Small intestine (tissue), 7 donors: ENCODE data around the gene MUL1. TPM values are rescaled to one million over a fixed set of nuclear protein-coding genes. Genes with fewer than 3 reads are reported as not detected.

Experiments used
- DNase-seq, 2 donors: peaks; one replicate each; pipeline versions ENCODE4 v3.0.0 to v3.0.0-alpha.2; 2013
- FAIRE-seq: peaks from 2 replicates; lab custom pipeline; 2012; peaks lifted over from hg19 to GRCh38; lab: Jason Lieb, UNC
- H3K27ac ChIP-seq, 3 donors: one replicate each; pipeline ENCODE4 v1.5.1; 2013; ENCODE audit warnings: low read length in 2 of 3, mild to moderate bottlenecking in 2 of 3, control low read depth in 1 of 3, inconsistent platforms in 1 of 3, low read depth in 1 of 3, moderate library complexity in 1 of 3
- H3K27me3 ChIP-seq, 3 donors: one replicate each; pipeline ENCODE4 v1.6.1; 2013; ENCODE audit warnings: low read length in 3 of 3, inconsistent platforms in 1 of 3; ENCODE audit not compliant: control insufficient read depth in 3 of 3, insufficient read depth in 3 of 3
- H3K36me3 ChIP-seq, 3 donors: one replicate each; pipeline ENCODE4 v1.6.1; 2013; ENCODE audit warnings: low read length in 3 of 3, inconsistent platforms in 1 of 3, low read depth in 1 of 3, mild to moderate bottlenecking in 1 of 3, moderate library complexity in 1 of 3; ENCODE audit not compliant: control insufficient read depth in 3 of 3, insufficient read depth in 2 of 3
- H3K4me1 ChIP-seq, 3 donors: one replicate each; pipeline ENCODE4 v1.6.1; 2013; ENCODE audit warnings: low read length in 2 of 3, inconsistent platforms in 1 of 3, low read depth in 1 of 3, mild to moderate bottlenecking in 1 of 3, moderate library complexity in 1 of 3; ENCODE audit not compliant: control insufficient read depth in 3 of 3, insufficient read depth in 2 of 3
- H3K4me3 ChIP-seq, 3 donors: one replicate each; pipeline ENCODE4 v1.5.1; 2013; ENCODE audit warnings: low read length in 3 of 3, control low read depth in 1 of 3, inconsistent platforms in 1 of 3, low read depth in 1 of 3, mild to moderate bottlenecking in 1 of 3, moderate library complexity in 1 of 3
- H3K9me3 ChIP-seq, 2 donors: one replicate each; pipeline ENCODE4 v1.6.1; 2013; ENCODE audit warnings: low read depth in 1 of 2, low read length in 1 of 2; ENCODE audit not compliant: control insufficient read depth in 2 of 2, insufficient read depth in 1 of 2
- WGBS, 3 donors: extraction: QIAGEN DNeasy Blood & Tissue Kit; methylation state at CpG; one replicate each; pipeline ENCODE4 v1.1.7; 2013; 5-methylcytosine and 5-hydroxymethylcytosine counted together
- polyA plus RNA-seq, 4 donors: library from polyadenylated mRNA; stranded (reverse) in 3 of 4; unstranded in 1 of 4; fragments of 200-250 nt in 3 of 4; fragments of 120-200 nt in 1 of 4; gene quantifications; one replicate each; pipeline versions ENCODE4 v1.2.1 to v1.2.3, GENCODE V29; 2013
- donor health status: healthy with polysubstance abuse.
- donor health status: control.
- donor health status: control.
- donor health status: Bipolar disorder and iron deficiency.
- donor health status: healthy.

MUL1 gene
- polyA plus RNA-seq, 4 donors: 6.9 to 22.8 (median 16.7) TPM

DNA sequence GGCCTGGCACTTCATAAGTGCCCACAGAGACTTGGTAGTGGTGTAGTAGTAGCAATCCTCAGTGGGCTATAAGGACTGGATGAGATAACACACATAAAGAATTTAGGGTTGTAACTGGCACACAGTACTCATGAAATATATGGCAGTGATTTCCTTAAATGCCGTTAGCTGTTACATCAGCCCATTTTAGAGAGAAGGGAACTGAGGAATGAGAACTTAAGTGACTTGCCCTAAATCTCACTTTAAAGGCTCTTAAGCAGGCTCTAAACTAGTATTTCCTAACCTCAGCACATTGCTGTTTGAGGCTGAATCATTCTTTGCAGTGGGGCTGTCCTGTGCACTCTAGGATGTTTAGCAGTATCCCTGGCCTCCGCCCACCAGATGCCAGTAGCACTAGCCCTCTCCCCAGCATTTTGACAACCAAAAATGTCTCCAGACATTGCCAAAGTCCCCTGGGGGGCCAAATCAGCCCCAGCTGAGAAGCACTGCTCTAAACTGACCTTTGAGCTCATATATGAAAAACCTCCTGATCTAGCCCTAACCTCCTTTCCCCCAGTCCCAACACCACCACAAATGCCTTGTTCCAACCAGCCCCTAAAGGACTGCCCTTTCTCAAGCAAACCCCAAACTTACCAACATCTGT lies 33.5 kb downstream of the MUL1 start:
- FAIRE-seq: no peak
- Histone ChIP-seq H3K4me3 (no peak overlapping the region), H3K4me1 (peaks cover 11 to 66% (median 22%) of the 10 kb centered on the region in 3 donors), H3K27me3 (peaks cover 0 to 9% (median 0%) of the 10 kb centered on the region in 3 donors), H3K36me3 (no peaks in the 10 kb centered on the region), H3K9me3 (no peaks in the 10 kb centered on the region), H3K27ac (peak overlapping the region in 1 of 3 donors; percentile 96)
- WGBS, 3 donors: 62 to 73% (median 67%) methylated on average over 2 of the region's 2 CpGs
- peak in 1 of 2 donors; percentile 65 for DNase-seq

DNA sequence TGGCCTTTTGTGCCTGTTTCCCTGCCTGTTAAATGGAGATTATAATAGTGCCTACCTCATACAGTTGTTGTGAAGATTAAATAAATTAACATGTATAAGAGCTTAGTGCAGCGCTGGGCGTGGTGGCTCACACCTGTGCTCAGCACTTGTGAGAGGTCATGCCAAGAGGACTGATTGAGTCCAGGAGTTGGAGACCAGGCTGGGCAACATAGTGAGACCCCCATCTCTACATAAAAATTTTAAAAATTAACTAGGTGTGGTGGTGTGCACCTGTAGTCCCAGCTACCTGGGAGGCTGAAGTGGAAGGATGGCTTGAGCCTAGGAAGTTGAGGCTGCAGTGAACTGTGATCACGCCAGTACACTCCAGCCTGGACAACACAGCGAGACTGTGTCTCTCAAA lies 34.1 kb downstream of the MUL1 start:
- 81 to 90% (median 85%) methylated on average over 4 of the region's 4 CpGs for WGBS, 3 donors
- FAIRE-seq (no peak), DNase-seq (no peak)
- H3K27ac ChIP-seq: peak overlapping the region in 1 of 3 donors; percentile 96
- no peaks in the 10 kb centered on the region for H3K36me3 ChIP-seq
- H3K9me3 ChIP-seq: no peaks in the 10 kb centered on the region
- peaks cover 11 to 61% (median 21%) of the 10 kb centered on the region in 3 donors for H3K4me1 ChIP-seq
- no peak overlapping the region for H3K4me3 ChIP-seq
- peaks cover 0 to 9% (median 0%) of the 10 kb centered on the region in 3 donors for H3K27me3 ChIP-seq

DNA sequence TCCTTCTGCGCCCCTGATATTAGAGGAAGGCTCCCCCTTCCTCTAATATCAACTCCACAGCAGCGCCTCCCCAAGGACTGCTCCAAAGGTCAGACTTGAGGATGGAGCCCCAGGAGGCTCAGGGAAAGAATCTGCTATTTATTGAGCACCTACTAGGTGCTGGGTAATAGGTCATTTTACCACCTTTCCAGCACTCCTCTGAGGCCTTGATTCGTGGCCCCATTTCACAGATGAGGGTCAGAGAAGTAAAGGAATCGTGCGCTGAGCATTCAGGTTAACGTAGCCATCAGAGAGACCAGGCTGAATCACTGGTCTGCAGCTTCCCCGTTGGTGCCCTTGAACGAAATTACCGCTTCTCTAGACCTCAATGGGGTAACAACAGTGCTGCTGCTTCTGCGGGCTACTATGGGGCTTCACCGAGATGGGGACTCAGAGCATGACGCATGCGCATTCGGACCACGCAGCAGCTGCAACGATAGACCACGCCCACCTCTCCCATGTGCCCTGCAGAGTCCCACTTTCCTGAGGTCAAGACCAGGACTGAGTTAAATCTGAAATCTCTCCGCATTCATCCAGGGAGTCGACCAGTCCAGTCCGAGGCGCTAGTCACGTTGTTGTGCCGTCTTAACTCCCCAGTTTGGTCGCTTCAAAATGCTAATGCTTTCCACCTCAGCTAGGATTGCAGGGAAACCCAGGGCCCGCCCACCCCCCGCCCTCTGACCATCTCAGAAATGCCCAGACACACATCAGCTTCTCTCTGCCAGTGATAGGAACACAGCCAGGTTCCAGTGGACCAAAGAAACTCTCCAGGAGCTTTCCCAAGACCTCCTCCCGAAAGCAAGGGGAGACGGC lies 34.9 kb downstream of the MUL1 start:
- peaks cover 11 to 53% (median 16%) of the 10 kb centered on the region in 3 donors for H3K4me1 ChIP-seq
- peaks cover 0 to 6% (median 0%) of the 10 kb centered on the region in 3 donors for H3K27me3 ChIP-seq
- no peaks in the 10 kb centered on the region for H3K9me3 ChIP-seq
- H3K4me3 ChIP-seq: no peak overlapping the region
- 28 to 31% (median 29%) methylated on average over 27 to 28 of the region's 28 CpGs for WGBS, 3 donors
- H3K36me3 ChIP-seq: no peaks in the 10 kb centered on the region
- FAIRE-seq: no peak
- H3K27ac ChIP-seq: peak overlapping the region in 1 of 3 donors; percentile 25
- peak; percentile 70 to 90 for DNase-seq

- Histone ChIP-seq H3K36me3 (no peaks in the 10 kb centered on the region), H3K27me3 (peaks cover 0 to 6% (median 0%) of the 10 kb centered on the region in 3 donors), H3K4me1 (peaks cover 3 to 43% (median 9%) of the 10 kb centered on the region in 3 donors), H3K27ac (no peak overlapping the region), H3K9me3 (no peaks in the 10 kb centered on the region), H3K4me3 (no peak overlapping the region)
- WGBS, 3 donors: 87 to 91% (median 88%) methylated on average over 4 of the region's 4 CpGs
- FAIRE-seq (no peak), DNase-seq (no peak)
These were observed 35.8 kb downstream of the MUL1 start for GRCh38 chr1:20472121-20472520.

GRCh38 chr1:20470194-20470593 lies 37.8 kb downstream of the MUL1 start:
- peak; percentile 56 to 92 for DNase-seq
- H3K36me3 ChIP-seq: no peaks in the 10 kb centered on the region
- H3K27me3 ChIP-seq: peaks cover 0 to 2% (median 0%) of the 10 kb centered on the region in 3 donors
- 17 to 50% (median 29%) methylated on average over 3 of the region's 3 CpGs for WGBS, 3 donors
- H3K4me1 ChIP-seq: peaks cover 0 to 26% (median 4%) of the 10 kb centered on the region in 3 donors
- no peak overlapping the region for H3K27ac ChIP-seq
- no peak overlapping the region for H3K4me3 ChIP-seq
- no peaks in the 10 kb centered on the region for H3K9me3 ChIP-seq
- no peak for FAIRE-seq

GRCh38 chr1:20469406-20470076 lies 38.4 kb downstream of the MUL1 start:
- no peak for FAIRE-seq
- H3K9me3 ChIP-seq: no peaks in the 10 kb centered on the region
- H3K36me3 ChIP-seq: no peaks in the 10 kb centered on the region
- 83 to 96% (median 85%) methylated on average over 1 of the region's 1 CpG for WGBS, 3 donors
- H3K27ac ChIP-seq: no peak overlapping the region
- peaks cover 0 to 19% (median 0%) of the 10 kb centered on the region in 3 donors for H3K4me1 ChIP-seq
- DNase-seq: peak; percentile 19 to 67
- peaks cover 0 to 3% (median 2%) of the 10 kb centered on the region in 3 donors for H3K27me3 ChIP-seq
- no peak overlapping the region for H3K4me3 ChIP-seq

DNA sequence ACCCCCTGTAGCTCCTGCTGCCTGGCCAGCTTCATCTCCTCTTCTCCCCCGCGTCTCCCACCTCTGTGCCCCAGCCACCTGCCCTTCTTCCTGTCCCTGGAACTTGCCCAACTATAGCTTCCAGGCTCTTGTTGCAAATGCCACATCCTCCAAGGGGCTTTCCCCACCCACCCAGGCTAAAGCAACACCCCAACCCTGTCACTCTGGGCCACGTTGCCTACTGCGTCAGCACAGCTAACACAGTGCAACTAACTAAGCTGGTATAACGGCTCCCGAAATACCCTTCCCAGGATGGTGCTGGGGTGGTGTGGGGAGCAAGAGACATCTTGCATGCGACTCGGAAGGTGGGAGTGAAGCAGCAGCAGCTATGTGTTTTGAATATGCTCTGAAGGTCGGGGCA lies 41.7 kb downstream of the MUL1 start:
- no peak for FAIRE-seq
- no peaks in the 10 kb centered on the region for H3K4me1 ChIP-seq
- 70 to 79% (median 72%) methylated on average over 9 of the region's 9 CpGs for WGBS, 3 donors
- H3K36me3 ChIP-seq: no peaks in the 10 kb centered on the region
- peaks cover 0 to 6% (median 2%) of the 10 kb centered on the region in 3 donors for H3K27me3 ChIP-seq
- H3K27ac ChIP-seq: no peak overlapping the region
- no peak overlapping the region for H3K4me3 ChIP-seq
- no peak for DNase-seq
- H3K9me3 ChIP-seq: peaks cover 0 to 6% of the 10 kb centered on the region in 2 donors

DNA sequence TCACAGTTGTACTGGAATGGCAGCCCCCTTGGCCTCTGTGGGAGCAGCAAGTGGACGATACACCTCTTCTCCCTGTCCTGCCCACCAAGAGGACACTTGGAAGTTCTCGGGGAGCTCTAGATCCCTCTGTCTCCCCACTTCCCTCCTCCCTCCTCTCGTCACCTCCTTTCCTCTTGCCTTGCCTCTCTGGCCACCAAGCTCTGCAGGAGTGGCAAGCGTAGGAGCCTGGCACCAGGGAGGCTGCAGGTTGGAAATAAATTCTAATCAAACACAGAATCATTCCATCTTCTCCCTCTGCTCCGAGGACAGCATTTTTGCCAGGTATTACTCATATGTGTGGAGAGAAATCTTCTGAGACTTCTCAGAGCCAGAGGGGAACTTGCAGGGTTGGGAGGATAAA lies 42.8 kb downstream of the MUL1 start:
- no peaks in the 10 kb centered on the region for H3K4me1 ChIP-seq
- DNase-seq (no peak), FAIRE-seq (no peak)
- H3K36me3 ChIP-seq: no peaks in the 10 kb centered on the region
- H3K27me3 ChIP-seq: peaks cover 0 to 6% (median 2%) of the 10 kb centered on the region in 3 donors
- WGBS, 3 donors: 54 to 69% (median 60%) methylated on average over 5 of the region's 5 CpGs
- no peak overlapping the region for H3K27ac ChIP-seq
- no peak overlapping the region for H3K4me3 ChIP-seq
- peaks cover 0 to 6% of the 10 kb centered on the region in 2 donors for H3K9me3 ChIP-seq
